HG02840 (cell line): ENCODE results near the gene KCNB1.
"Not testable (repeated sequence)": the region's sequence is repeated elsewhere in the genome, so short reads cannot be mapped to it uniquely, and the experiment has no call there.

Experiments used
- ATAC-seq: cut with Tn5 transposase; IDR thresholded peaks from one replicate; pipeline ENCODE4 v1.9.1; 2021; ENCODE audit warnings: mild to moderate bottlenecking, moderate library complexity, moderate number of reproducible peaks; ENCODE audit not compliant: unreplicated experiment, low FRiP score

Gene KCNB1

GRCh38 chr20:49337357-49337756 is 145.1 kb downstream of the KCNB1 start:
- no peak for ATAC-seq

- ATAC-seq = no peak
Observed at GRCh38 chr20:49336786-49337185, 145.7 kb downstream of the KCNB1 start.

DNA sequence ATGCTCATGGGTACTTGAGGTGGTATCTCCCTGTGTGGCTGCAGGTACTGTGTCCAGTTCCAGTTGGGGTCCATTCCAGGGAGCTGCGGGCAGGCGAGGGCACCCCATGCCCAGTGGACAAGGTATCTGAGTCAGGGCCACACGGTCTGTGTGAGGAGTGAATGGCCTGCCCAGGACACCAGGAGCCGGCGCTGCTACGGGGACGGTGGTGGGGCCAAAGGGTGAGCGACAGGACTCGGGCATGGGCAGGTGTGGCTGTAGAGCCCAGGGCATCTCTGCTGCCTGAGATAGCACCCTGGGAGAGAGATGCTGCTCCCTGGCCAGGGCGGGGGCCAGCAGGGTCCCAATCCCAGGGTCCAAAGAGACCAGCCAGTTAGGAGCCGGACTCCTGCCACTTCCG is 147.0 kb downstream of the KCNB1 start:
- ATAC-seq = no peak

- no peak for ATAC-seq
Observed at GRCh38 chr20:49330701-49331615, 151.5 kb downstream of the KCNB1 start.

- ATAC-seq = no peak
Observed at GRCh38 chr20:49328790-49329189, 153.7 kb downstream of the KCNB1 start.

- no peak for ATAC-seq
Observed at GRCh38 chr20:49326026-49326425, 156.4 kb downstream of the KCNB1 start.

DNA sequence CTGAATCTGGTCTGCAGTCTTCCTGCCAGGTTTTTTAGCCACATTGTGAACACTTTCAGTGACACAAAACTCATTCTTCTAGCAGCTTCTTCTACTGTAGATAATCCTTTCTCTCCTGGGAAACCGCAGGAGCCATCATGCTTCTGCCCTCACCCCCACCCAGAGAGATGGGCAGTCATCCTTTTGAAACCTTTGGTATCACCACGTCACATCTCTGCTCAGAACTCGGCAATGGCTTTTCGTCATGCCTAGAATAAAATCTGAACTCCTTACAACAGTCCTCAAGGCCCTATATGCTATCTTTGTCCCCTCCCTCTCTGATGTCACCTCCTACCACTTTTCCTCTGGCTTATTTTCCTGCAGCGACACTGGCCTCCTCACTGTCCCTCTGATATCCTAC is 158.2 kb downstream of the KCNB1 start:
- ATAC-seq = no peak

GRCh38 chr20:49323622-49324238 is 158.7 kb downstream of the KCNB1 start:
- no peak for ATAC-seq

- ATAC-seq = no peak
Observed at GRCh38 chr20:49320460-49320859, 162.0 kb downstream of the KCNB1 start.

- no peak for ATAC-seq
Observed at GRCh38 chr20:49319208-49319809, 163.2 kb downstream of the KCNB1 start.

DNA sequence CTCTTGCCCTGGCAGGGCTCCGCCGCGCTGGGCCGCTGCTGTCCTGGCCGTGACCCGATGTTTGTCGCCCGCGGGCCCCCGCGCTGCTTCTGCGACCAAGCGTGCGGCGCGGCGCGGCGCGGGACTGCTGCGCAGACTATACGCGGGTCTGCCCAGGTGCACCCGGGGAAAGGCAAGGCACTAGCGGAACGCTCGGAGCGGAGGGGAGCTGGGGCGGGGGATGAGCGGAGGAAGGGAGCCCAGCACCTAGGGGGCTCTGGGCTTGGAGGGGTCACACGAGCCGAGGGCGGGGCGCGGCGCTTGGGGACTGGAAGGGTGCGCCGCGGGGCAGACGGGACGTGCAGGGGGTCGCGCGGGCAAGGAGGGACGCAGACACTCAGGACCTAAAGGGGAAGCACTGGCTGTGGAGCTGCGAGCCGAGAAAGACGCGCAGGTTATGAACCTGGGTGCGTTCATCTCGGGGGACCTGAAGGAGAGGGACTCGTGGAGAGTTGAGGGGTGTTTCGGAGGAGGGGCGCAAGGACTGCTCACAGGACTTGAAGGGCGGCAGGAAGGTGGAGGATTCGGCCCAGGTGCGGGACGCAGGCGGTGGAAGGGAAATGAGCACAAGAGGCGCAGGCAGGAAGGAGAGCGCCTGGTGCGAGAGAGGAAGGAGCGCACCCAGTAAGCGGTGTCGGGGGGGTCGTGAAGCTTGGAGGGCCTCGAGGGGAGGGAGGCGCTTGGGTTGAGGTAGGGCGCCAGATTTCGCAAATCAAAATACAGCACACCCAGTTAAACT is 163.8 kb downstream of the KCNB1 start:
- no peak for ATAC-seq

- no peak for ATAC-seq
Observed at GRCh38 chr20:49318091-49318429, 164.4 kb downstream of the KCNB1 start.

- no peak for ATAC-seq
Observed at GRCh38 chr20:49316704-49317103, 165.8 kb downstream of the KCNB1 start.

GRCh38 chr20:49315580-49315979 is 166.9 kb downstream of the KCNB1 start:
- ATAC-seq = no peak

- not testable (repeated sequence) for ATAC-seq
Observed at GRCh38 chr20:49314052-49314451, 168.4 kb downstream of the KCNB1 start.
